Stomach (tissue), 9 donors: ENCODE results near the gene GKN1. TPM values are rescaled to one million over a fixed set of nuclear protein-coding genes. Genes with fewer than 3 reads are reported as not detected.

Experiments used
- DNase-seq, 2 donors: peaks; one replicate each; pipeline versions ENCODE4 v3.0.0 to v3.0.0-alpha.2; 2013 to 2019
- H3K27ac ChIP-seq, 5 donors: fragments of 200-600 bp in 4 of 5; sonication (generic) in 4 of 5; one replicate each; pipeline ENCODE4 v1.5.1; 2013 to 2019; ENCODE audit warnings: mild to moderate bottlenecking in 1 of 5, moderate library complexity in 1 of 5
- H3K27me3 ChIP-seq, 3 donors: fragments of 200-600 bp; sonication (generic); one replicate each; pipeline ENCODE4 v1.5.1; 2017 to 2019; ENCODE audit warnings: mixed run types in 1 of 3
- H3K36me3 ChIP-seq, 4 donors: fragments of 200-600 bp; sonication (generic); 1 replicate in 3 of 4; 2 replicates in 1 of 4; pipeline ENCODE4 v1.5.1; 2016 to 2019
- H3K4me1 ChIP-seq, 4 donors: fragments of 200-600 bp; sonication (generic); one replicate each; pipeline ENCODE4 v1.5.1; 2016 to 2019
- H3K4me3 ChIP-seq, 4 donors: fragments of 200-600 bp; sonication (generic) in 3 of 4; one replicate each; pipeline ENCODE4 v1.5.1; 2016 to 2019; ENCODE audit warnings: mild to moderate bottlenecking in 1 of 4
- H3K9me3 ChIP-seq, 4 donors: fragments of 200-600 bp; sonication (generic); one replicate each; pipeline ENCODE4 v1.5.1; 2016 to 2019
- CTCF ChIP-seq, 7 experiments: fragments of 450-650 bp in 4 of 7; fragments of 200-600 bp in 3 of 7; sonication (generic) in 3 of 7; IDR thresholded peaks; one replicate each; pipeline ENCODE4 v1.5.1; 2016 to 2019; ENCODE audit warnings: antibody characterized with exemption in 7 of 7, control low read depth in 2 of 7, mild to moderate bottlenecking in 1 of 7
- EP300 ChIP-seq: sonication (generic); formaldehyde crosslinking; IDR thresholded peaks from one replicate; pipeline ENCODE4 v1.6.1; 2017; ENCODE audit warnings: antibody characterized with exemption
- POLR2A ChIP-seq, 4 donors: fragments of 450-650 bp; IDR thresholded peaks; one replicate each; pipeline ENCODE4 v1.6.1; 2016; ENCODE audit warnings: antibody characterized with exemption in 4 of 4, control low read depth in 2 of 4, mild to moderate bottlenecking in 1 of 4, moderate library complexity in 1 of 4
- POLR2AphosphoS5 ChIP-seq, 3 donors: sonication (generic); formaldehyde crosslinking; IDR thresholded peaks; one replicate each; pipeline ENCODE4 v1.6.1; 2016; ENCODE audit warnings: antibody characterized with exemption in 3 of 3
- WGBS, 5 donors: extraction: QIAGEN DNeasy Blood & Tissue Kit in 3 of 5; methylation state at CpG; one replicate each; pipeline versions ENCODE4 v1.1.5 to v1.1.7; 2013 to 2018; 5-methylcytosine and 5-hydroxymethylcytosine counted together
- intact Hi-C: fragments of 100-400 bp; cut with DNase I; formaldehyde crosslinking; loops from one replicate; pipeline ENCODE4 v1.15.1; 2023; ENCODE audit warnings: low total_unique reads
- polyA plus RNA-seq, 3 donors: library from polyadenylated mRNA; stranded (reverse); fragments of 200-250 nt; gene quantifications; one replicate each; pipeline ENCODE4 v1.2.3, GENCODE V29; 2013
- total RNA-seq, 5 donors: library from RNA; depleted of rRNA; stranded (reverse); fragments of >200 nt; gene quantifications; one replicate each; pipeline versions ENCODE4 v1.1.0 to v1.2.3, GENCODE V29; 2014 to 2016
- donor health status: healthy with polysubstance abuse.
- donor health status: Bipolar disorder and iron deficiency.
- donor health status: healthy.

The GKN1 gene
- total and polyA plus RNA-seq, 8 donors, result 1.7 to 7,706 (median 624) TPM

GRCh38 chr2:68936427-68936826 lies 38.0 kb upstream of the GKN1 start:
- peaks cover 0 to 17% (median 6%) of the 10 kb centered on the region in 4 donors for H3K4me1 ChIP-seq
- WGBS, 5 donors, result 32 to 64% (median 48%) methylated on average over 2 of the region's 2 CpGs
- TF ChIP-seq EP300, result no peak

GRCh38 chr2:68936889-68937288 lies 37.5 kb upstream of the GKN1 start:
- intact Hi-C loops, result no loop called here
- DNase-seq, result peak in 1 of 2 donors; percentile 28
- no peak for TF ChIP-seq POLR2AphosphoS5 (IDR thresholded peaks at IDR 0.05)
- TF ChIP-seq EP300, result no peak
- TF ChIP-seq POLR2A (IDR thresholded peaks at IDR 0.05), result no peak
- TF ChIP-seq CTCF (IDR thresholded peaks at IDR 0.05), result no peak
- Histone ChIP-seq H3K27ac (no peak overlapping the region), H3K4me3 (no peak overlapping the region), H3K36me3 (no peaks in the 10 kb centered on the region), H3K4me1 (peaks cover 0 to 13% (median 6%) of the 10 kb centered on the region in 4 donors), H3K27me3 (no peaks in the 10 kb centered on the region), H3K9me3 (no peaks in the 10 kb centered on the region)
- 62 to 80% (median 72%) methylated on average over 1 of the region's 1 CpG for WGBS, 5 donors

More at GRCh38 chr2:68936427-68936826, 38.0 kb upstream of the GKN1 start:
- H3K36me3 ChIP-seq, result no peaks in the 10 kb centered on the region
- intact Hi-C loops, result no loop called here
- no peaks in the 10 kb centered on the region for H3K9me3 ChIP-seq
- H3K27ac ChIP-seq, result no peak overlapping the region
- no peaks in the 10 kb centered on the region for H3K27me3 ChIP-seq
- H3K4me3 ChIP-seq, result no peak overlapping the region
- no peak for DNase-seq

- WGBS, 5 donors, result 82 to 90% (median 89%) methylated on average over 5 of the region's 5 CpGs
- Histone ChIP-seq H3K27ac (no peak overlapping the region), H3K36me3 (no peaks in the 10 kb centered on the region), H3K4me1 (peaks cover 0 to 11% (median 3%) of the 10 kb centered on the region in 4 donors), H3K9me3 (no peaks in the 10 kb centered on the region), H3K4me3 (no peak overlapping the region), H3K27me3 (no peaks in the 10 kb centered on the region)
- no peak for DNase-seq
- intact Hi-C loops, result no loop called here
- TF ChIP-seq EP300, result no peak
- TF ChIP-seq POLR2AphosphoS5 (IDR thresholded peaks at IDR 0.05), result no peak
- no peak for TF ChIP-seq POLR2A (IDR thresholded peaks at IDR 0.05)
- no peak for TF ChIP-seq CTCF (IDR thresholded peaks at IDR 0.05)
Measured at GRCh38 chr2:68937346-68938055, 36.9 kb upstream of the GKN1 start.

- no peak overlapping the region for H3K4me3 ChIP-seq
- peak in 1 of 3 donors; percentile 36 for TF ChIP-seq POLR2AphosphoS5 (IDR thresholded peaks at IDR 0.05)
- TF ChIP-seq POLR2A (IDR thresholded peaks at IDR 0.05), result no peak
- H3K27me3 ChIP-seq, result no peaks in the 10 kb centered on the region
- 89 to 94% (median 90%) methylated on average over 3 of the region's 3 CpGs for WGBS, 5 donors
- no peaks in the 10 kb centered on the region for H3K9me3 ChIP-seq
- no peak for DNase-seq
- no peak overlapping the region for H3K27ac ChIP-seq
- peaks cover 0 to 20% (median 8%) of the 10 kb centered on the region in 4 donors for H3K4me1 ChIP-seq
- intact Hi-C loops, result no loop called here
- peaks cover 0 to 1% (median 0%) of the 10 kb centered on the region in 4 donors for H3K36me3 ChIP-seq
Measured at GRCh38 chr2:68938938-68939337, 35.5 kb upstream of the GKN1 start.

DNA sequence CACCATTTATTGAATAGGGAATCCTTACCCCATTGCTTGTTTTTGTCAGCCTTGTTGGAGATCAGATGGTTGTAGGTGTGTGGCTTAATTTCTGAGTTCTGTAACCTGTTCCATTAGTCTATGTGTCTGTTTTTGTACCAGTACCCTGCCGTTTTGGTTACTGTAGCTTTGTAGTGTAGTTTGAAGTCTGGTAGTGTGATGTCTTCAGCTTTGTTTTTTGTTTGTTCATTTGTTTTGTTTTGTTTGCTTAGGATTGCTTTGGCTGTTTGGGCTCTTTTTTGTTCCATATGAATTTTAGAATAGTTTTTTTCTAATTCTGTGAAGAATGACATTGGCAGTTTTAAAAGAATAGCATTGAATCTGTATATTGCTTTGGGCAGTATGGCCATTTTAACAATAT lies 34.5 kb upstream of the GKN1 start:
- Histone ChIP-seq H3K27me3 (no peaks in the 10 kb centered on the region), H3K36me3 (peaks cover 0 to 10% (median 0%) of the 10 kb centered on the region in 4 donors), H3K4me1 (peaks cover 0 to 23% (median 9%) of the 10 kb centered on the region in 4 donors), H3K4me3 (no peak overlapping the region), H3K27ac (no peak overlapping the region), H3K9me3 (no peaks in the 10 kb centered on the region)
- 95 to 100% (median 96%) methylated on average over 1 of the region's 1 CpG for WGBS, 5 donors
- intact Hi-C loops, result no loop called here
- no peak for DNase-seq
- no peak for TF ChIP-seq POLR2A (IDR thresholded peaks at IDR 0.05)
- no peak for TF ChIP-seq CTCF (IDR thresholded peaks at IDR 0.05)
- TF ChIP-seq POLR2AphosphoS5 (IDR thresholded peaks at IDR 0.05), result no peak
- TF ChIP-seq EP300, result no peak
